Progenitor cell of endocrine pancreas (in vitro differentiated cells): ENCODE results near the gene AP1S3. TPM values are rescaled to one million over a fixed set of nuclear protein-coding genes. Genes with fewer than 3 reads are reported as not detected.
"Not testable (repeated sequence)": the region's sequence is repeated elsewhere in the genome, so short reads cannot be mapped to it uniquely, and the experiment has no call there.

Experiments used
- DNase-seq: peaks from one replicate; pipeline ENCODE4 v3.0.0; 2021; ENCODE audit warnings: low spot score; ENCODE audit not compliant: unreplicated experiment
- H3K27ac Mint-ChIP-seq: 2 replicates; pipeline ENCODE4 v1.8.0; 2021; ENCODE audit warnings: mild to moderate bottlenecking, moderate library complexity, mixed read lengths
- H3K27me3 Mint-ChIP-seq: 2 replicates; pipeline ENCODE4 v1.8.0; 2021; ENCODE audit warnings: mixed read lengths
- H3K36me3 Mint-ChIP-seq: 2 replicates; pipeline ENCODE4 v1.8.0; 2022; ENCODE audit warnings: mixed read lengths; ENCODE audit not compliant: insufficient read depth
- H3K4me1 Mint-ChIP-seq: 2 replicates; pipeline ENCODE4 v1.8.0; 2021; ENCODE audit warnings: low read depth, mixed read lengths
- H3K4me3 Mint-ChIP-seq: 2 replicates; pipeline ENCODE4 v1.8.0; 2021; ENCODE audit warnings: low read depth, mild to moderate bottlenecking, moderate library complexity, mixed read lengths
- H3K9me3 Mint-ChIP-seq: 2 replicates; pipeline ENCODE4 v1.8.0; 2021; ENCODE audit warnings: low read depth, mixed read lengths
- total RNA-seq: library from RNA; stranded (reverse); gene quantifications from 2 replicates; pipeline ENCODE4 v1.2.1, GENCODE V29; 2021
- TF ChIP-seq, protein P1 (sequence below): fragments of 200-600 bp; sonication (generic); IDR thresholded peaks from one replicate; pipeline ENCODE4 v1.5.0; 2021; ENCODE audit warnings: antibody characterized with exemption, mild to moderate bottlenecking; ENCODE audit not compliant: unreplicated experiment

The AP1S3 gene
- total RNA-seq, 1 donor from 2014 or later: 11.5 TPM

DNA sequence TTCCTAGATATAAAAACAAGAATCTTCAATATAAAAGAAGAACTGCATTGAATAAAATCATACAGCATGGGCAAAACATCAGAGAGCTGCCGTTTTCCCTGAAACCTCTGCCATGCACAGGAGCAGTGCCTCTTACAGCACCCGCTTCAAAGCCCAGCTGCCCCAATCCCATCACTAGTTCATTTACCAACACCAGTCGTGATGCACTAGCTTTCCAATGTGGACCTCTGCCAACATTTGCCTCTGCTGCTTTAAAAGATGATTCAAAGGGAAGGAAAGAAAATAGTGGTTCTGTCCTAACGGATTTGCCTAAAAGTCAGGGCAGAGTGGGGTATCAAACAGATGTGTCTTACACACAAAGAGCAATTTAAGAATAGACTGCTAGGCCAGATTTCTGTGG, 43.4 kb upstream of the AP1S3 start:
- H3K4me3 Mint-ChIP-seq: no peak overlapping the region
- no peak for DNase-seq
- peaks cover 24% of the 10 kb centered on the region for H3K36me3 Mint-ChIP-seq
- H3K27me3 Mint-ChIP-seq: no peaks in the 10 kb centered on the region
- TF ChIP-seq, protein P1, sequence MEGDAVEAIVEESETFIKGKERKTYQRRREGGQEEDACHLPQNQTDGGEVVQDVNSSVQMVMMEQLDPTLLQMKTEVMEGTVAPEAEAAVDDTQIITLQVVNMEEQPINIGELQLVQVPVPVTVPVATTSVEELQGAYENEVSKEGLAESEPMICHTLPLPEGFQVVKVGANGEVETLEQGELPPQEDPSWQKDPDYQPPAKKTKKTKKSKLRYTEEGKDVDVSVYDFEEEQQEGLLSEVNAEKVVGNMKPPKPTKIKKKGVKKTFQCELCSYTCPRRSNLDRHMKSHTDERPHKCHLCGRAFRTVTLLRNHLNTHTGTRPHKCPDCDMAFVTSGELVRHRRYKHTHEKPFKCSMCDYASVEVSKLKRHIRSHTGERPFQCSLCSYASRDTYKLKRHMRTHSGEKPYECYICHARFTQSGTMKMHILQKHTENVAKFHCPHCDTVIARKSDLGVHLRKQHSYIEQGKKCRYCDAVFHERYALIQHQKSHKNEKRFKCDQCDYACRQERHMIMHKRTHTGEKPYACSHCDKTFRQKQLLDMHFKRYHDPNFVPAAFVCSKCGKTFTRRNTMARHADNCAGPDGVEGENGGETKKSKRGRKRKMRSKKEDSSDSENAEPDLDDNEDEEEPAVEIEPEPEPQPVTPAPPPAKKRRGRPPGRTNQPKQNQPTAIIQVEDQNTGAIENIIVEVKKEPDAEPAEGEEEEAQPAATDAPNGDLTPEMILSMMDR: no peak
- H3K9me3 Mint-ChIP-seq: no peaks in the 10 kb centered on the region
- H3K4me1 Mint-ChIP-seq: peaks cover 3% of the 10 kb centered on the region
- H3K27ac Mint-ChIP-seq: no peak overlapping the region

DNA sequence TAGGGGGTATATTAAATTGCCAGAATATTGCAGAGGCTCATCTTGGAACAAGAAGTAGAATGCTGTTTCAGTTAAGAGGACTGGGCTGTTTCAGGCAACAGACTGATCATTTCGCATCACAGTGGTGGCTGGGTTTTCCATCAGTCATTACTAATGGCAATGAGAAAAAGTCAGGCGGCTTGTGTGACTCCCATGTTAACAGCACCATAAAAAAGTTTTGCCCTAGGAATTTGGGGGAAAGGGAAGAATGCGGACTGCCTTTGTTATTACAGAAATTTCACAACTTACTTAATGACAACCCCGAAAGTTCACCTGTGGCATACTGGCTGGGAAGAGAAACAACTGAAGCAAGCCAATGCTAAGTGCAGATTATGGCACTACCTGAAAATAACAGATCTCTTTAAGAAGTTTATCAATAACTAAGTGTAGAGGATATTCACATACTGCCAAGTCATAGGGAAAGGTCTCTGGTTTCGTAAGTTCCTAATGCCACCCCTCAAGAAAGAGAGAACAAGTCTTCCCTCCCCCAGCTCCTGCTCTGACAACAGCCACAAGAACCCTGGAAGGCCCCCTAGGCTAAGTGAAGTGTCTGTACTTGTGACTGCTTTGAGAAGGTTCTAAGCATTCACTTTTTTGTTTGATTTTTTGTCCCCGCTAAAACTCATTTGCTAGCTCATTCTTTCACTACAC, 40.5 kb upstream of the AP1S3 start:
- TF ChIP-seq, protein P1: no peak
- no peaks in the 10 kb centered on the region for H3K9me3 Mint-ChIP-seq
- no peak overlapping the region for H3K27ac Mint-ChIP-seq
- H3K27me3 Mint-ChIP-seq: no peaks in the 10 kb centered on the region
- H3K36me3 Mint-ChIP-seq: peaks cover 28% of the 10 kb centered on the region
- DNase-seq: no peak
- peaks cover 3% of the 10 kb centered on the region for H3K4me1 Mint-ChIP-seq
- H3K4me3 Mint-ChIP-seq: no peak overlapping the region

DNA sequence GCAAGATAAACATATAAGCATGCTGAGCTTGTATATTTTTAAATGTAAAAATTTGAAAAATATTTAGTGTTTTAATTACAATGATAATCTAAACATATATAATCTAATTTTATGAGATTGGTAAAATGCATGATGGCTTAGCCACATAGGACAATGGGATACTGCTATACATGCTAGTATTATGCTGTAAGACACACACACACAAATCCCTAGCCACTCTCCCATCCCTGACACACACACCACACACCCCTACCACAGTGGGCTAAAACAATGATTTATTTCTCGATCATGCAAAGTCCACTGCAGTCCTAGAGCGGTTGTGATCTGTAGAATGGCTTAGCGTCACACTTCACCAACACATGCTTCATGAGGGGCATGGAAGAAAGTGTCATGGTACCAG, 36.3 kb upstream of the AP1S3 start:
- Mint-ChIP-seq H3K4me1 (peaks cover 3% of the 10 kb centered on the region), H3K27me3 (no peaks in the 10 kb centered on the region), H3K9me3 (no peaks in the 10 kb centered on the region), H3K36me3 (peaks cover 25% of the 10 kb centered on the region), H3K27ac (no peak overlapping the region), H3K4me3 (no peak overlapping the region)
- DNase-seq: no peak
- TF ChIP-seq, protein P1: no peak

DNA sequence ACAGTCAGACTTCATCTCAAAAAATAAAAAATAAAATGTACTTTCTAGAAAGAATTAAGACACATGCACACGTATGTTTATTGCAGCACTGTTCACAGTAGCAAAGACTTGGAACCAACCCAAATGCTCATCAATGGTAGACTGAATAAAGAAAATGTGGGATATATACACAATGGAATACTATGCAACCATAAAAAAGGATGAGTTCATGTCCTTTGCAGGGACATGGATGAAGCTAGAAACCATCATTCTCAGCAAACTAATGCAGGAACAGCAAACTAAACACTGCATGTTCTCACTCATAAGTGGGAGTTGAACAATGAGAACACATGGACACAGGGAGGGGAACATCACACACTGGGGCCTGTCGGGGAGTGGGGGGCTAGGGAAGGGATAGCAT, 35.4 kb upstream of the AP1S3 start:
- not testable (repeated sequence) for DNase-seq, H3K9me3 Mint-ChIP-seq, H3K4me3 Mint-ChIP-seq, H3K4me1 Mint-ChIP-seq, H3K27ac Mint-ChIP-seq, H3K27me3 Mint-ChIP-seq
- H3K36me3 Mint-ChIP-seq: peaks cover 19% of the 10 kb centered on the region

DNA sequence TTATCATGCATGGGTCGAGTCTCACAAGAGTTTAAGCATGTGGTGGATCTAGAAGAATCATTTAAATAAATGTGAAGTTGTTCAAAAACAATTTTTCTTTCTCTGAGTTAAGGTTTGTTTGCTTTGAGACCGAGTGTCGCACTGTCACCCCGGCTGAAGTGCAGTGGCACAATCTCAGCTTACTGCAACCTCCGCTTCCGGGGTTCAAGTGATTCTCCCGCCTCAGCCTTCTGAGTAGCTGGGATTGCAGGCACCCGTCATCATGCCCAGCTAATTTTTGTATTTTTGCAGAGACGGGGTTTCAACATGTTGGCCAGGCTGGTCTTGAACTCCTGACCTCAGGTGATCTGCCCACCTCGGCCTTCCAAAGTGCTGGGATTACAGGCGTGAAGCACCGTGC, 34.3 kb upstream of the AP1S3 start:
- peaks cover 16% of the 10 kb centered on the region for H3K36me3 Mint-ChIP-seq
- not testable (repeated sequence) for H3K27ac Mint-ChIP-seq, H3K27me3 Mint-ChIP-seq, H3K4me1 Mint-ChIP-seq, DNase-seq, H3K9me3 Mint-ChIP-seq, H3K4me3 Mint-ChIP-seq

DNA sequence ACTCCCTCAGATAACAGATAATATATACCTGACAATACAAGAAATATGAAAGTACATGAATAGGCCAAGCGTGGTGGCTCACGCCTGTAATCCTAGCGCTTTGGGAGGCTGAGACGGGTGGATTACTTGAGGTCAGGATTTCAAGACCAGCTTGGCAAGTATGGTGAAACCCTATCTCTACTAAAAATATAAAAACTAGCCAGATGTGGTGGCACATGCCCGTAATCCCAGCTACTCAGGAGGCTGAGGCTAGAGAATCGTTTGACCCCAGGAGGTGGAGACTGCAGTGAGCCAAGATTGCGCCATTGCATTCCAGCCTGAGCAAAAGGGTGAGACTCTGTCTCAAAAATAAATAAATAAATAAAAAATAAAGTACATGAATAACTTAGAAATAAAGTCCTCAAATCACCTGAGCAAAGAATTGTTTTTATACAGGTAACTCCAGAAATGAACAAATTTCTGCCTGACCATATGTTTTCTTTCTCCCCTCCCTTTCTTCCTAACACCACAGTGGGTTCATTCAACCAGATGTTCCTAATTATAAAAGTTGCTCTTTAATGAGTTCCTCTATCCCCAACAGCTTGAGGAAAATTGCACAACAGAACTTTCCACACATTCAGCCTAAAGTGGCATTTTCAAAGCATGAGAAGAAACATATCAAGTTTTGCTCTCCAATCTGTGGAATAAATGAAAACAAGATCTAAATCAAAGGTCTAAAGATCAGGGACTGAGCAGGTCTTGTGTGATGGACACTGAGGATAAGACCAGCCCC, 33.6 kb upstream of the AP1S3 start:
- H3K9me3 Mint-ChIP-seq: no peaks in the 10 kb centered on the region
- TF ChIP-seq, protein P1: no peak
- no peak overlapping the region for H3K4me3 Mint-ChIP-seq
- peaks cover 16% of the 10 kb centered on the region for H3K36me3 Mint-ChIP-seq
- no peaks in the 10 kb centered on the region for H3K27me3 Mint-ChIP-seq
- no peak overlapping the region for H3K27ac Mint-ChIP-seq
- DNase-seq: no peak
- H3K4me1 Mint-ChIP-seq: no peaks in the 10 kb centered on the region
